Lung microvascular endothelial cell (primary cell): Measurements from ENCODE around the gene KRTAP5-1. TPM values are rescaled to one million over a fixed set of nuclear protein-coding genes. Genes with fewer than 3 reads are reported as not detected.

Experiments
- DNase-seq, 2 donors: peaks; one replicate each; pipeline versions ENCODE4 v3.0.0 to v3.0.0-alpha.2; 2010; ENCODE audit warnings: low read depth in 2 of 2
- total RNA-seq: library from RNA; depleted of rRNA; stranded (reverse); fragments of >200 nt; gene quantifications from 2 replicates; pipeline ENCODE4 v1.2.1, GENCODE V29; 2014

KRTAP5-1 gene
- total RNA-seq, 1 donor from 2014 or later, result not detected

- no peak for DNase-seq
Measured at GRCh38 chr11:1545432-1545831, 39.7 kb downstream of the KRTAP5-1 start.

- no peak for DNase-seq
Measured at GRCh38 chr11:1544536-1544935, 40.5 kb downstream of the KRTAP5-1 start.

GRCh38 chr11:1543606-1544263 lies 41.3 kb downstream of the KRTAP5-1 start:
- DNase-seq, result no peak

- DNase-seq, result no peak
Measured at GRCh38 chr11:1542267-1542666, 42.8 kb downstream of the KRTAP5-1 start.

- DNase-seq, result no peak
Measured at GRCh38 chr11:1541474-1542204, 43.4 kb downstream of the KRTAP5-1 start.

GRCh38 chr11:1540074-1540473 lies 45.0 kb downstream of the KRTAP5-1 start:
- DNase-seq, result no peak

- no peak for DNase-seq
Measured at GRCh38 chr11:1538153-1538552, 46.9 kb downstream of the KRTAP5-1 start.

- peak in 1 of 2 donors; percentile 55 for DNase-seq
Measured at GRCh38 chr11:1536065-1536843, 48.8 kb downstream of the KRTAP5-1 start.

- DNase-seq, result no peak
Measured at GRCh38 chr11:1534682-1535081, 50.4 kb downstream of the KRTAP5-1 start.

Other genes with a start within 250 kb of the KRTAP5-1 start
- 0.22 and 0.40 TPM in 2 replicates for gene BRSK2, start 195.3 kb downstream of the KRTAP5-1 start, total RNA-seq
- 36.4 and 46.0 TPM in 2 replicates for gene MOB2, start 98.5 kb downstream of the KRTAP5-1 start, total RNA-seq
- 0.22 and 0.40 TPM in 2 replicates for gene DUSP8, start 13.0 kb downstream of the KRTAP5-1 start, total RNA-seq
- not detected in 2 replicates for gene KRTAP5-2, start 13.0 kb upstream of the KRTAP5-1 start, total RNA-seq
- gene KRTAP5-3, start 23.2 kb upstream of the KRTAP5-1 start, total RNA-seq, result not detected in 2 replicates
- not detected in 2 replicates for gene KRTAP5-4, start 36.9 kb upstream of the KRTAP5-1 start, total RNA-seq
- not detected in 2 replicates for gene KRTAP5-5, start 44.5 kb upstream of the KRTAP5-1 start, total RNA-seq
- not detected in 2 replicates for gene KRTAP5-6, start 111.9 kb upstream of the KRTAP5-1 start, total RNA-seq
- 0.44 and 1.2 TPM in 2 replicates for gene IFITM10, start 165.3 kb upstream of the KRTAP5-1 start, total RNA-seq
- 158 and 532 TPM in 2 replicates for gene CTSD, start 178.6 kb upstream of the KRTAP5-1 start, total RNA-seq
- not detected in 2 replicates for gene SYT8, start 249.7 kb upstream of the KRTAP5-1 start, total RNA-seq